SK-N-SH (cell line): ENCODE results near the gene PCYT2. TPM values are rescaled to one million over a fixed set of nuclear protein-coding genes. Genes with fewer than 3 reads are reported as not detected.

Experiments
- CTCF ChIA-PET: fragments of 300-600, 350-600 bp; formaldehyde crosslinking; extraction: SDS; loops from one replicate; lab custom pipeline; 2021; lab: Yijun Ruan, JAX
- POLR2A ChIA-PET: fragments of 350-600 bp; sonication (Branson Sonifier 250); formaldehyde crosslinking; extraction: SDS; loops from one replicate; lab custom pipeline; 2020; ENCODE audit warnings: antibody characterized with exemption, inconsistent platforms; lab: Yijun Ruan, JAX
- DNase-seq: peaks from one replicate; pipeline ENCODE4 v3.0.0; 2012
- H2AFZ ChIP-seq: fragments of 200-600 bp; sonication (generic); 2 replicates; pipeline ENCODE4 v1.8.1; 2016; ENCODE audit warnings: antibody characterized with exemption, mild to moderate bottlenecking, low read depth
- H3F3A ChIP-seq: fragments of 200-600 bp; sonication (generic); replicated peaks from 2 replicates; pipeline ENCODE3; 2016; ENCODE audit warnings: antibody characterized with exemption, mild to moderate bottlenecking; ENCODE audit not compliant: insufficient read depth
- H3K27ac ChIP-seq, 2 experiments: fragments of 200-500 bp in 1 of 2; fragments of 200-600 bp in 1 of 2; sonication (Bioruptor generic) in 1 of 2; sonication (generic), shearing (Covaris generic) in 1 of 2; 2 replicates each; pipeline versions ENCODE4 v1.5.1 to v1.6.1; 2014 to 2016; ENCODE audit warnings: low read depth in 2 of 2, inconsistent platforms in 1 of 2, low read length in 1 of 2, mild to moderate bottlenecking in 1 of 2, mixed read lengths in 1 of 2
- H3K27me3 ChIP-seq: fragments of 200-600 bp; sonication (generic), shearing (Covaris generic); 2 replicates; pipeline ENCODE4 v1.6.1; 2016; ENCODE audit warnings: mixed run types; ENCODE audit not compliant: insufficient read depth
- H3K36me3 ChIP-seq, 2 experiments: fragments of 200-500 bp in 1 of 2; fragments of 200-600 bp in 1 of 2; sonication (Bioruptor generic) in 1 of 2; sonication (generic) in 1 of 2; replicated peaks in 1 of 2; 2 replicates each; pipeline versions ENCODE3 to v1.5.1; 2014 to 2016; ENCODE audit warnings: low read length in 1 of 2, mild to moderate bottlenecking in 1 of 2; ENCODE audit not compliant: insufficient read depth in 2 of 2, control insufficient read depth in 1 of 2
- H3K4me1 ChIP-seq, 2 experiments: fragments of 200-500 bp in 1 of 2; fragments of 200-600 bp in 1 of 2; sonication (Bioruptor generic) in 1 of 2; sonication (generic), shearing (Covaris generic) in 1 of 2; 2 replicates each; pipeline versions ENCODE4 v1.5.1 to v1.6.1; 2014 to 2016; ENCODE audit warnings: low read depth in 1 of 2, low read length in 1 of 2, mixed run types in 1 of 2; ENCODE audit not compliant: insufficient read depth in 2 of 2, control insufficient read depth in 1 of 2
- H3K4me2 ChIP-seq: fragments of 200-600 bp; sonication (generic), shearing (Covaris generic); 2 replicates; pipeline ENCODE4 v1.6.1; 2017; ENCODE audit warnings: mixed run types
- H3K4me3 ChIP-seq, 2 experiments: fragments of 200-500 bp in 1 of 2; fragments of 200-600 bp in 1 of 2; sonication (Bioruptor generic) in 1 of 2; sonication (generic), shearing (Covaris generic) in 1 of 2; 2 replicates each; pipeline versions ENCODE4 v1.5.1 to v1.8.1; 2014 to 2016; ENCODE audit warnings: low read depth in 2 of 2, inconsistent platforms in 1 of 2, low read length in 1 of 2, mild to moderate bottlenecking in 1 of 2, mixed read lengths in 1 of 2, moderate library complexity in 1 of 2
- H3K79me2 ChIP-seq: fragments of 200-600 bp; sonication (generic); 2 replicates; pipeline ENCODE4 v1.8.1; 2017; ENCODE audit warnings: mild to moderate bottlenecking; ENCODE audit not compliant: insufficient read depth
- H3K9ac ChIP-seq: fragments of 200-600 bp; sonication (generic); 2 replicates; pipeline ENCODE4 v1.6.1; 2017; ENCODE audit warnings: mixed run types
- H3K9me2 ChIP-seq: fragments of 200-600 bp; sonication (generic); 2 replicates; pipeline ENCODE4 v1.6.1; 2017; ENCODE audit warnings: mixed run types
- H3K9me3 ChIP-seq: fragments of 200-600 bp; sonication (generic); 2 replicates; pipeline ENCODE4 v1.6.1; 2017; ENCODE audit warnings: mixed run types, mild to moderate bottlenecking, moderate library complexity
- H4K20me1 ChIP-seq: fragments of 200-600 bp; sonication (generic); 2 replicates; pipeline ENCODE4 v1.6.1; 2017; ENCODE audit warnings: mild to moderate bottlenecking, mixed run types; ENCODE audit not compliant: insufficient read depth
- CHD2 ChIP-seq: fragments of 150-350 bp; IDR thresholded peaks from 2 replicates; pipeline ENCODE4 v1.6.1; 2018; ENCODE audit warnings: low read length; ENCODE audit not compliant: partially characterized antibody
- EP300 ChIP-seq, 2 experiments: IDR thresholded peaks; 2 replicates each; pipeline versions ENCODE4 v1.4.0 to v1.6.1; 2012; ENCODE audit warnings: borderline replicate concordance in 1 of 2, low read depth in 1 of 2, low read length in 1 of 2
- FOXJ3 ChIP-seq: sonication (generic); formaldehyde crosslinking; IDR thresholded peaks from 2 replicates; pipeline ENCODE4 v1.5.1; 2020; ENCODE audit warnings: mild to moderate bottlenecking, missing genetic modification reagents
- JUND ChIP-seq: IDR thresholded peaks from 2 replicates; pipeline ENCODE4 v1.4.0; 2012
- MXI1 ChIP-seq: IDR thresholded peaks from 2 replicates; pipeline ENCODE4 v1.6.1; 2012; ENCODE audit warnings: mild to moderate bottlenecking, low read depth, low read length, improper control_type of control experiment
- NRF1 ChIP-seq: IDR thresholded peaks from 2 replicates; pipeline ENCODE4 v1.6.1; 2012; ENCODE audit warnings: low read depth, mild to moderate bottlenecking, low read length
- POLR2AphosphoS5 ChIP-seq: IDR thresholded peaks from 2 replicates; pipeline ENCODE4 v1.6.1; 2012; ENCODE audit warnings: low read depth, low read length
- RXRA ChIP-seq: IDR thresholded peaks from 2 replicates; pipeline ENCODE4 v1.4.0; 2012; ENCODE audit warnings: low read depth, mild to moderate bottlenecking, borderline replicate concordance
- SIN3A ChIP-seq: IDR thresholded peaks from 2 replicates; pipeline ENCODE4 v1.6.1; 2012; ENCODE audit warnings: low read depth, mild to moderate bottlenecking, low read length, moderate library complexity, borderline replicate concordance
- WGBS: methylation state at CpG from one replicate; pipeline ENCODE4 v1.1.6; 2017; ENCODE audit warnings: low lambda C conversion rate; 5-methylcytosine and 5-hydroxymethylcytosine counted together
- polyA plus RNA-seq, 3 experiments: library from polyadenylated mRNA; depleted of rRNA; stranded (reverse); fragments of >200 nt; gene quantifications; 2 replicates each; pipeline ENCODE4 v1.2.3, GENCODE V29; 2012
- TF ChIP-seq, protein P1 (sequence below): IDR thresholded peaks from 2 replicates; pipeline ENCODE4 v1.4.0; 2012; ENCODE audit warnings: low read depth, borderline replicate concordance
- TF ChIP-seq, protein P2 (sequence below): IDR thresholded peaks from 2 replicates; pipeline ENCODE4 v1.4.0; 2012; ENCODE audit warnings: low read depth
- TF ChIP-seq, protein P3 (sequence below): fragments of 200-600 bp; sonication (generic); IDR thresholded peaks from 2 replicates; pipeline ENCODE4 v1.6.1; 2017; ENCODE audit warnings: antibody characterized with exemption, mild to moderate bottlenecking, moderate library complexity

PCYT2 gene
- polyA plus RNA-seq, 1 of the 3 experiments (the other 2 are of a cell fraction): 46.2 TPM

DNA sequence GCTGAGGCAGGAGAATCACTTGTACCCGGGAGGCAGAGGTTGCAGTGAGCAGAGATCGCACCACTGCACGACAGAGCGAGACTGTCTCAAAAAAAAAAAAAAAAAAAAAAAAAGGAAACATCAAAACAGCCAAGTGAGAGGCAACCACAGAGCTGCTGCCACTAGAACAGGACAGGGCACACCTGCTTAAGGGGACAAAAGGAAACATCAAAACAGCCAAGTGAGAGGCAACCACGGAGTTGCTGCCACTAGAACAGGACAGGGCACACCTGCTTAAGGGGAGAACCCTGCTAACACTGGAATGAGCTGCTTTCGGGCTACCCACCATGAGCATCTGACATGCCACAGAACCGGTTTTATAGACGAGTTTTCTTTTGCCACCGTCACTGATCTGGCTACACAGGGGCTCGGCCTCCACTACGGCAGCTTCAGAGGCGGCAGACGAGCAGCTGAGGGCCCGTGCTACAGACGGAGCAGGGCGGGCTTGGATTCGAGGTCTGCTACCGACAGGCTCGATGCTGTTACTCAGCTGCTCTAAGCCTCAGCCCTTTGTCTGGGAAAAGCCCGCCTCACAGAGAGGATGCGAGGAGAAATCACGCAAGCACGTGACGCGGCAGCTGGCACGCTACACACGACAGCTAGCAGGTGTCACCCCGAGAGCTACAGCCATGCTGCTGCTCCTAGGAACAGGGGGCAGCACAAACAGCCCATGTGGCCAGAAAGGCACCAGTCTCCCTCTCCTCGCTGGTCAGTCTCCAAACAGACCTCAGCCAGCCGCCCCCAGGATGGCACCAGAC lies 52.8 kb downstream of the PCYT2 start:
- Histone ChIP-seq H3K79me2 (peaks cover 94% of the 10 kb centered on the region), H3K36me3 (peaks cover 39 to 63% of the 10 kb centered on the region in 2 experiments), H3K27me3 (no peaks in the 10 kb centered on the region), H3F3A (peaks cover 10% of the 10 kb centered on the region), H3K9me2 (no peaks in the 10 kb centered on the region), H3K4me3 (peak overlapping the region; percentile 75 to 83), H3K27ac (no peak overlapping the region), H3K4me1 (peaks cover 27 to 28% of the 10 kb centered on the region in 2 experiments), H3K9me3 (no peaks in the 10 kb centered on the region), H4K20me1 (peaks cover 53% of the 10 kb centered on the region), H2AFZ (no peak overlapping the region; the same call in 1 of the 2 replicates), H3K9ac (peak overlapping the region; percentile 89; the same call in 1 of the 2 replicates), H3K4me2 (peak overlapping the region; percentile 99)
- 89% methylated on average over 27 of the region's 30 CpGs for WGBS
- TF ChIP-seq JUND: no peak
- no peak for TF ChIP-seq RXRA
- no peak for TF ChIP-seq FOXJ3 (CRISPR knock-in tag)
- TF ChIP-seq EP300 (IDR thresholded peaks at IDR 0.05; ENCODE audit: borderline replicate concordance in 1 of 2, low read depth in 1 of 2, low read length in 1 of 2): no peak
- TF ChIP-seq, protein P1, sequence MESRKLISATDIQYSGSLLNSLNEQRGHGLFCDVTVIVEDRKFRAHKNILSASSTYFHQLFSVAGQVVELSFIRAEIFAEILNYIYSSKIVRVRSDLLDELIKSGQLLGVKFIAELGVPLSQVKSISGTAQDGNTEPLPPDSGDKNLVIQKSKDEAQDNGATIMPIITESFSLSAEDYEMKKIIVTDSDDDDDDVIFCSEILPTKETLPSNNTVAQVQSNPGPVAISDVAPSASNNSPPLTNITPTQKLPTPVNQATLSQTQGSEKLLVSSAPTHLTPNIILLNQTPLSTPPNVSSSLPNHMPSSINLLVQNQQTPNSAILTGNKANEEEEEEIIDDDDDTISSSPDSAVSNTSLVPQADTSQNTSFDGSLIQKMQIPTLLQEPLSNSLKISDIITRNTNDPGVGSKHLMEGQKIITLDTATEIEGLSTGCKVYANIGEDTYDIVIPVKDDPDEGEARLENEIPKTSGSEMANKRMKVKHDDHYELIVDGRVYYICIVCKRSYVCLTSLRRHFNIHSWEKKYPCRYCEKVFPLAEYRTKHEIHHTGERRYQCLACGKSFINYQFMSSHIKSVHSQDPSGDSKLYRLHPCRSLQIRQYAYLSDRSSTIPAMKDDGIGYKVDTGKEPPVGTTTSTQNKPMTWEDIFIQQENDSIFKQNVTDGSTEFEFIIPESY: no peak
- no peak for TF ChIP-seq POLR2AphosphoS5
- no peak for TF ChIP-seq MXI1
- no peak for TF ChIP-seq NRF1
- TF ChIP-seq, protein P2, sequence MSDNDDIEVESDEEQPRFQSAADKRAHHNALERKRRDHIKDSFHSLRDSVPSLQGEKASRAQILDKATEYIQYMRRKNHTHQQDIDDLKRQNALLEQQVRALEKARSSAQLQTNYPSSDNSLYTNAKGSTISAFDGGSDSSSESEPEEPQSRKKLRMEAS: no peak
- no peak for TF ChIP-seq CHD2
- TF ChIP-seq SIN3A: no peak
- TF ChIP-seq, protein P3, sequence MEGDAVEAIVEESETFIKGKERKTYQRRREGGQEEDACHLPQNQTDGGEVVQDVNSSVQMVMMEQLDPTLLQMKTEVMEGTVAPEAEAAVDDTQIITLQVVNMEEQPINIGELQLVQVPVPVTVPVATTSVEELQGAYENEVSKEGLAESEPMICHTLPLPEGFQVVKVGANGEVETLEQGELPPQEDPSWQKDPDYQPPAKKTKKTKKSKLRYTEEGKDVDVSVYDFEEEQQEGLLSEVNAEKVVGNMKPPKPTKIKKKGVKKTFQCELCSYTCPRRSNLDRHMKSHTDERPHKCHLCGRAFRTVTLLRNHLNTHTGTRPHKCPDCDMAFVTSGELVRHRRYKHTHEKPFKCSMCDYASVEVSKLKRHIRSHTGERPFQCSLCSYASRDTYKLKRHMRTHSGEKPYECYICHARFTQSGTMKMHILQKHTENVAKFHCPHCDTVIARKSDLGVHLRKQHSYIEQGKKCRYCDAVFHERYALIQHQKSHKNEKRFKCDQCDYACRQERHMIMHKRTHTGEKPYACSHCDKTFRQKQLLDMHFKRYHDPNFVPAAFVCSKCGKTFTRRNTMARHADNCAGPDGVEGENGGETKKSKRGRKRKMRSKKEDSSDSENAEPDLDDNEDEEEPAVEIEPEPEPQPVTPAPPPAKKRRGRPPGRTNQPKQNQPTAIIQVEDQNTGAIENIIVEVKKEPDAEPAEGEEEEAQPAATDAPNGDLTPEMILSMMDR: no peak
- CTCF ChIA-PET: interaction anchor here (0.9 to 2.0 kb wide), 6 partner anchors 10 to 125 kb away, joined by 3 to 9 read pairs (median 4); partner anchors contain the start of gene MCRIP1
- POLR2A ChIA-PET: interaction anchor here (1.6 kb wide), 1 partner anchor 25 kb away, joined by 3 read pairs; the partner anchor contains the start of gene MCRIP1
- no peak for DNase-seq
